Adrenal gland (tissue), 12 donors: Measurements from ENCODE around the gene SLC24A3. TPM values are rescaled to one million over a fixed set of nuclear protein-coding genes. Genes with fewer than 3 reads are reported as not detected.

Experiments used
- DNase-seq, 7 donors: peaks; one replicate each; pipeline ENCODE4 v3.0.0-alpha.2; 2019 to 2020
- H3K27ac ChIP-seq, 5 donors: fragments of 200-600 bp; sonication (generic) in 4 of 5; 1 replicate in 3 of 5; 2 replicates in 2 of 5; pipeline versions ENCODE4 v1.5.1 to v1.8.0; 2016 to 2020; ENCODE audit warnings: mild to moderate bottlenecking in 1 of 5
- H3K27me3 ChIP-seq: fragments of 200-600 bp; 2 replicates; pipeline ENCODE4 v1.8.0; 2021
- H3K36me3 ChIP-seq, 2 donors: fragments of 200-600 bp; replicated peaks in 1 of 2; 1 replicate in 1 of 2; 2 replicates in 1 of 2; pipeline versions ENCODE4 v1.5.1 to v1.8.0; 2018 to 2022
- H3K4me1 ChIP-seq, 2 donors: fragments of 200-600 bp; replicated peaks in 1 of 2; 1 replicate in 1 of 2; 2 replicates in 1 of 2; pipeline versions ENCODE4 v1.5.1 to v1.8.0; 2018 to 2021
- H3K4me3 ChIP-seq, 4 donors: fragments of 200-600 bp; sonication (generic) in 3 of 4; one replicate each; pipeline ENCODE4 v1.5.1; 2016 to 2018
- H3K9me3 ChIP-seq, 3 donors: fragments of 200-600 bp; sonication (generic) in 1 of 3; replicated peaks in 1 of 3; 1 replicate in 2 of 3; 2 replicates in 1 of 3; pipeline versions ENCODE4 v1.5.1 to v1.8.0; 2016 to 2021
- POLR2A ChIP-seq, 2 donors: fragments of 450-650 bp; IDR thresholded peaks; one replicate each; pipeline ENCODE4 v1.6.1; 2017; ENCODE audit warnings: antibody characterized with exemption in 2 of 2, mild to moderate bottlenecking in 2 of 2, moderate library complexity in 1 of 2
- whole genome bisulfite sequencing, 4 donors: extraction: QIAGEN DNeasy Blood & Tissue Kit in 2 of 4; methylation state at CpG; one replicate each; pipeline versions ENCODE4 v1.1.5 to v1.1.7; 2013 to 2017; 5-methylcytosine and 5-hydroxymethylcytosine counted together
- intact Hi-C, 2 donors: fragments of 100-400 bp; cut with DNase I; formaldehyde crosslinking; loops; one replicate each; pipeline versions ENCODE4 v1.14.1 to v1.15.0; 2022 to 2023
- polyA plus RNA-seq, 3 donors: library from polyadenylated mRNA; stranded (reverse); fragments of 200-250 nt in 2 of 3; fragments of 350-450 nt in 1 of 3; fragmentation: Illumina TruSeq in 1 of 3; extraction: RNeasy Lipid Tissue Mini Kit (QIAGEN cat#74804) in 1 of 3; gene quantifications; one replicate each; pipeline ENCODE4 v1.2.3, GENCODE V29; 2013 to 2014
- total RNA-seq, 9 donors: library from RNA; depleted of rRNA in 4 of 9; stranded (reverse); fragments of >200 nt in 4 of 9; fragments of 120-200 nt in 1 of 9; fragmentation: NEBNext Ultra II Directional in 1 of 9; extraction: Animal tissue kit (Norgen Biotek cat#: 25700) in 1 of 9; gene quantifications; one replicate each; pipeline versions ENCODE4 v1.1.0 to v1.2.4, GENCODE V29; 2013 to 2023
- TF ChIP-seq, protein P1 (sequence below), 6 experiments: fragments of 450-650 bp in 4 of 6; fragments of 200-600 bp in 2 of 6; sonication (generic) in 1 of 6; IDR thresholded peaks; 1 replicate in 5 of 6; 2 replicates in 1 of 6; pipeline versions ENCODE4 v1.5.1 to v1.8.0; 2016 to 2021; ENCODE audit warnings: antibody characterized with exemption in 6 of 6, mild to moderate bottlenecking in 2 of 6, moderate library complexity in 1 of 6
- donor health status: healthy with polysubstance abuse.
- donor health status: Bipolar disorder and iron deficiency.
- donor health status: DM: yes; HTN: yes; CAD: no.
- donor health status: DM: no; HTN: no; CAD: no.
- donor health status: DM: no; HTN: no; CAD: no.
- donor health status: DM: yes; HTN: yes; CAD: no.

Gene SLC24A3
- total and polyA plus RNA-seq, 12 donors: 0.89 to 44.4 (median 2.7) TPM

DNA sequence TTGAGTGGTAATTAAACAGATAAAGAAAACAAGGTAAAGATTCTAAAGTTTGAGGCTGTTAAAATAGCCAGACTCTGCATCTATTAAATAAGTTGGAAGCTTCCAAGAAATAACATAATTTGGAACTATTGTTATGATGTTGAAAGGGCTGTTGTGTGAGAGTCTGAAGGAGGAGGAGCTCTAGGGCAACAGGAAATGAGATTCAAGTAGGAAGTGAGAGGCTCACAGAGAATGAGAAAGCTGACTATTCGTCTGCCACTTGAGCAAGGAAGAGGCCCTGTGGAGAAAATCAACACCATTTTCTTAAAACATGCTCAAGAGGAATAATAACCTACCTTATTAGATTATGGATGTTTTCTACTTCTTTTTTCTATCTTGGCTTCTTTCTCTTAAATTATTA lies 185.2 kb downstream of the SLC24A3 start:
- Histone ChIP-seq H3K27me3 (no peaks in the 10 kb centered on the region), H3K27ac (no peak overlapping the region), H3K4me3 (no peak overlapping the region), H3K36me3 (no peaks in the 10 kb centered on the region), H3K4me1 (no peaks in the 10 kb centered on the region), H3K9me3 (peaks cover 0 to 6% (median 0%) of the 10 kb centered on the region in 3 donors)
- intact Hi-C loops: no loop called here
- no peak for DNase-seq
- TF ChIP-seq, protein P1, sequence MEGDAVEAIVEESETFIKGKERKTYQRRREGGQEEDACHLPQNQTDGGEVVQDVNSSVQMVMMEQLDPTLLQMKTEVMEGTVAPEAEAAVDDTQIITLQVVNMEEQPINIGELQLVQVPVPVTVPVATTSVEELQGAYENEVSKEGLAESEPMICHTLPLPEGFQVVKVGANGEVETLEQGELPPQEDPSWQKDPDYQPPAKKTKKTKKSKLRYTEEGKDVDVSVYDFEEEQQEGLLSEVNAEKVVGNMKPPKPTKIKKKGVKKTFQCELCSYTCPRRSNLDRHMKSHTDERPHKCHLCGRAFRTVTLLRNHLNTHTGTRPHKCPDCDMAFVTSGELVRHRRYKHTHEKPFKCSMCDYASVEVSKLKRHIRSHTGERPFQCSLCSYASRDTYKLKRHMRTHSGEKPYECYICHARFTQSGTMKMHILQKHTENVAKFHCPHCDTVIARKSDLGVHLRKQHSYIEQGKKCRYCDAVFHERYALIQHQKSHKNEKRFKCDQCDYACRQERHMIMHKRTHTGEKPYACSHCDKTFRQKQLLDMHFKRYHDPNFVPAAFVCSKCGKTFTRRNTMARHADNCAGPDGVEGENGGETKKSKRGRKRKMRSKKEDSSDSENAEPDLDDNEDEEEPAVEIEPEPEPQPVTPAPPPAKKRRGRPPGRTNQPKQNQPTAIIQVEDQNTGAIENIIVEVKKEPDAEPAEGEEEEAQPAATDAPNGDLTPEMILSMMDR (IDR thresholded peaks at IDR 0.05): no peak
- TF ChIP-seq POLR2A (IDR thresholded peaks at IDR 0.05): no peak
- WGBS, 4 donors: 40 to 53% (median 46%) methylated on average over 1 of the region's 1 CpG

DNA sequence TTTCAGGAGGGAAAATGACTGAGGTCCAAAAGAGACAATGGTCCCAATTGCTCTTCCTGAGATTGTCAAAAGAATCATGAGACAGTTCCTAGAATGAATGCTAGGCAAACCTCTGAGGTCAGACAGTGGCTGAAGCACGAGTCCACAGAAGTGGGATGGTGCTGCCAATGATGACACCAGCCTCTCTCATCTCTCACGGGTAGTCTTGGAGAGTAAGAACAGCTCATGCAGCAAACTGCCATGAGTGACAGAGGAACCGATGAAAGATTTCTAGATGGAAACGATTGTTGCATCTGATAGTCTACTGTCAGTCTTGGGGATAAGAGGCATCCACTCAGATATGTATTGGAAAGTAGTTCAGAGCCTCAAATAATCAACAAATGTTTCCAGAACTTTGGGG lies 188.7 kb downstream of the SLC24A3 start:
- Histone ChIP-seq H3K4me3 (no peak overlapping the region), H3K4me1 (no peaks in the 10 kb centered on the region), H3K9me3 (peaks cover 0 to 6% (median 0%) of the 10 kb centered on the region in 3 donors), H3K27ac (no peak overlapping the region), H3K27me3 (no peaks in the 10 kb centered on the region), H3K36me3 (no peaks in the 10 kb centered on the region)
- intact Hi-C loops: no loop called here
- TF ChIP-seq, protein P1 (IDR thresholded peaks at IDR 0.05): no peak
- TF ChIP-seq POLR2A (IDR thresholded peaks at IDR 0.05): no peak
- WGBS, 4 donors: 69 to 79% (median 74%) methylated on average over 4 of the region's 4 CpGs
- no peak for DNase-seq

DNA sequence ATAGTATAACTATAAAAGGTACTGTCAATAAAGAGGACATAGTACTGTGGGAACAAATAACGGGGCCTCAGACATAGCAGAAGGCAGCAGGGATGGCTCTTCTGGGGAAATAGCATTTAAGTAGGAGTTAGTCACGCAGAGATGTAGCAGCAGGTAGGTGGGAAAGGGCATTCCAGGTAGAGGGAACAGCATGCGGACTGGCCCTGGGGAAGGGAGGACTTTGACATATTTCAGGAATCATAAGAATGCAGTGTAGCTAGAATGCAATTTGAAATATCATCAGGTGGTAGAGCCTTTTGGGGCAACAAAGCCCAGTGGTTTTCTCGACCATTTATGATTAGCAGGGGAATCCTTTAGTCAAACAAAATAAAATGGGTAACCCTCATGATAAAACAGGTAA lies 191.1 kb downstream of the SLC24A3 start:
- no peak overlapping the region for H3K4me3 ChIP-seq
- no peaks in the 10 kb centered on the region for H3K4me1 ChIP-seq
- intact Hi-C loops: no loop called here
- TF ChIP-seq, protein P1 (IDR thresholded peaks at IDR 0.05): no peak
- no peak for TF ChIP-seq POLR2A (IDR thresholded peaks at IDR 0.05)
- no peaks in the 10 kb centered on the region for H3K36me3 ChIP-seq
- DNase-seq: no peak
- whole genome bisulfite sequencing, 4 donors: 76 to 90% (median 86%) methylated on average over 4 of the region's 4 CpGs
- H3K9me3 ChIP-seq: no peaks in the 10 kb centered on the region
- no peaks in the 10 kb centered on the region for H3K27me3 ChIP-seq
- H3K27ac ChIP-seq: no peak overlapping the region

DNA sequence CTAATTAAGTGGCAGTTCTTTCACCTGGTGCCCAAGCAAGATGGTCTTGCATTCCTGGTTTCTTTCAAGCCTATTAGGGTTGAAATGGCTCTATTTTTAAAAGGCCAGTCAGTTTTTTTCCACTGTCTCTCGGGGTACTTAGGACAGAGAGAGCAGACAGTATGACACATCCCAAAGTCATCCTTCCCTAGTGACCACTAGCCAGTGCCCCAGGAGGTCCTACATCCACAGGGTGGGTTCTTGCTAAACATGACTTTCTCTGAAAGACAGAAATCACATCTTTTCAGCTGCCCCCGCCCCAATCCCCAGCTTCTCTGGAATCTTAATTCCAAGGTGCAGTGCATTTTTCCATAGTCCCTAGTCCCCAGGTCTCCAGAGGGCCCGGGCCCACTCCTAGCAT lies 192.4 kb downstream of the SLC24A3 start:
- Histone ChIP-seq H3K9me3 (no peaks in the 10 kb centered on the region), H3K4me3 (no peak overlapping the region), H3K36me3 (no peaks in the 10 kb centered on the region), H3K4me1 (no peaks in the 10 kb centered on the region), H3K27ac (no peak overlapping the region), H3K27me3 (no peaks in the 10 kb centered on the region)
- no peak for DNase-seq
- TF ChIP-seq, protein P1 (IDR thresholded peaks at IDR 0.05): no peak
- no peak for TF ChIP-seq POLR2A (IDR thresholded peaks at IDR 0.05)
- WGBS, 4 donors: 84 to 92% (median 87%) methylated on average over 3 of the region's 3 CpGs
- intact Hi-C loops: no loop called here
